Measurements from ENCODE around the gene ZC3H12A.
A peak's percentile ranks its signal among the peaks of the same experiment; 100 is the strongest.

Gene ZC3H12A

GRCh38 chr1:37471345-37472231, 2.8 kb upstream of the ZC3H12A start (continued):
- TF ChIP-seq ZBTB44 (tag by site-specific recombination; IDR thresholded peaks at IDR 0.05) (no peak), ZNF132 (tag by site-specific recombination; IDR thresholded peaks at IDR 0.05; ENCODE audit: borderline replicate concordance) (no peak), ZNF280C (tag by site-specific recombination; IDR thresholded peaks at IDR 0.05) (no peak), ZNF133 (tag by site-specific recombination; IDR thresholded peaks at IDR 0.05) (no peak), PATZ1 (tag by site-specific recombination; IDR thresholded peaks at IDR 0.05) (peak; percentile 43), ZIC2 (tag by site-specific recombination; IDR thresholded peaks at IDR 0.05) (peak; percentile 97), ZNF544 (tag by site-specific recombination; IDR thresholded peaks at IDR 0.05) (no peak), EGR2 (tag by site-specific recombination; IDR thresholded peaks at IDR 0.05; ENCODE audit: low read depth) (peak; percentile 58; the same call in 1 of the 2 replicates), ZNF184 (tag by site-specific recombination; IDR thresholded peaks at IDR 0.05) (no peak), GLI2 (tag by site-specific recombination; IDR thresholded peaks at IDR 0.05; ENCODE audit: borderline replicate concordance, low read depth) (no peak), ZNF629 (tag by site-specific recombination; IDR thresholded peaks at IDR 0.05) (peak; percentile 41; the same call in 1 of the 2 replicates), GLIS2 (tag by site-specific recombination; IDR thresholded peaks at IDR 0.05) (peak; percentile 75), ZSCAN4 (tag by site-specific recombination; IDR thresholded peaks at IDR 0.05) (no peak), ZNF112 (tag by site-specific recombination; IDR thresholded peaks at IDR 0.05) (no peak), ZNF26 (tag by site-specific recombination; IDR thresholded peaks at IDR 0.05) (no peak), ZEB2 (tag by site-specific recombination; IDR thresholded peaks at IDR 0.05) (no peak), ZNF223 (tag by site-specific recombination; IDR thresholded peaks at IDR 0.05) (no peak), ZNF560 (tag by site-specific recombination; IDR thresholded peaks at IDR 0.05; ENCODE audit: borderline replicate concordance) (no peak), SP7 (tag by site-specific recombination; IDR thresholded peaks at IDR 0.05) (peak; percentile 72), ZBTB20 (tag by site-specific recombination; IDR thresholded peaks at IDR 0.05) (no peak), HOXA7 (CRISPR knock-in tag; IDR thresholded peaks at IDR 0.05; ENCODE audit: borderline replicate concordance) (no peak), BCL11A (tag by site-specific recombination; IDR thresholded peaks at IDR 0.05; ENCODE audit: low read depth) (no peak), ZNF266 (tag by site-specific recombination; IDR thresholded peaks at IDR 0.05; ENCODE audit: low read depth) (no peak), PRDM4 (tag by site-specific recombination; IDR thresholded peaks at IDR 0.05) (no peak), KLF17 (tag by site-specific recombination; IDR thresholded peaks at IDR 0.05) (peak; percentile 90)
